ENCODE measurements around the gene CENPQ.

DNA sequence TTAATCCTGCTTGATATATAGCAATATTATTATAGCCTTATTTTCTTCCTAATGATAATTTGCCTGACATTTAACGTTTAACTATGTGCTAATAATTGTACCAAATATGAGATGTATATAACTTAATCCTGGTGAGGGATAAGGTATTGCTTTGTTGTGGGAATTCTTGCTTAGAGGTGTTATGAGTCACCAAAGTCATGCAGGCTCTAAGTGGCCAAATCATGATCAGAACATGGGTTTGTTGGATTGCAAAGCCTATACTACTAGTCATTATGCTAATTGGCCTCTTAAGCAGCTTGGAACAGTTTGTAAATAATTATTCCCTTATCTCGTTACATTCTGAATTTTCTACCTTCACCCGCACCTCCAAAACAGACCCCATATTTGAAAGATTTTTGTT lies 65.4 kb downstream of the CENPQ start:
- no peak for TF ChIP-seq NFIC (IDR thresholded peaks at IDR 0.05)
- no peak for TF ChIP-seq EP300 (IDR thresholded peaks at IDR 0.05; ENCODE audit: borderline replicate concordance)
- TF ChIP-seq TEAD4 (IDR thresholded peaks at IDR 0.05): no peak
- TF ChIP-seq TAF1 (IDR thresholded peaks at IDR 0.05; ENCODE audit: low read depth): no peak
- TF ChIP-seq RAD21 (IDR thresholded peaks at IDR 0.05; ENCODE audit: low read depth): no peak
- TF ChIP-seq, protein P1, sequence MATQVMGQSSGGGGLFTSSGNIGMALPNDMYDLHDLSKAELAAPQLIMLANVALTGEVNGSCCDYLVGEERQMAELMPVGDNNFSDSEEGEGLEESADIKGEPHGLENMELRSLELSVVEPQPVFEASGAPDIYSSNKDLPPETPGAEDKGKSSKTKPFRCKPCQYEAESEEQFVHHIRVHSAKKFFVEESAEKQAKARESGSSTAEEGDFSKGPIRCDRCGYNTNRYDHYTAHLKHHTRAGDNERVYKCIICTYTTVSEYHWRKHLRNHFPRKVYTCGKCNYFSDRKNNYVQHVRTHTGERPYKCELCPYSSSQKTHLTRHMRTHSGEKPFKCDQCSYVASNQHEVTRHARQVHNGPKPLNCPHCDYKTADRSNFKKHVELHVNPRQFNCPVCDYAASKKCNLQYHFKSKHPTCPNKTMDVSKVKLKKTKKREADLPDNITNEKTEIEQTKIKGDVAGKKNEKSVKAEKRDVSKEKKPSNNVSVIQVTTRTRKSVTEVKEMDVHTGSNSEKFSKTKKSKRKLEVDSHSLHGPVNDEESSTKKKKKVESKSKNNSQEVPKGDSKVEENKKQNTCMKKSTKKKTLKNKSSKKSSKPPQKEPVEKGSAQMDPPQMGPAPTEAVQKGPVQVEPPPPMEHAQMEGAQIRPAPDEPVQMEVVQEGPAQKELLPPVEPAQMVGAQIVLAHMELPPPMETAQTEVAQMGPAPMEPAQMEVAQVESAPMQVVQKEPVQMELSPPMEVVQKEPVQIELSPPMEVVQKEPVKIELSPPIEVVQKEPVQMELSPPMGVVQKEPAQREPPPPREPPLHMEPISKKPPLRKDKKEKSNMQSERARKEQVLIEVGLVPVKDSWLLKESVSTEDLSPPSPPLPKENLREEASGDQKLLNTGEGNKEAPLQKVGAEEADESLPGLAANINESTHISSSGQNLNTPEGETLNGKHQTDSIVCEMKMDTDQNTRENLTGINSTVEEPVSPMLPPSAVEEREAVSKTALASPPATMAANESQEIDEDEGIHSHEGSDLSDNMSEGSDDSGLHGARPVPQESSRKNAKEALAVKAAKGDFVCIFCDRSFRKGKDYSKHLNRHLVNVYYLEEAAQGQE (IDR thresholded peaks at IDR 0.05; ENCODE audit: low read depth): no peak
- no peak for TF ChIP-seq CEBPB (IDR thresholded peaks at IDR 0.05)
